ENCODE results near the gene C1QL1.

DNA sequence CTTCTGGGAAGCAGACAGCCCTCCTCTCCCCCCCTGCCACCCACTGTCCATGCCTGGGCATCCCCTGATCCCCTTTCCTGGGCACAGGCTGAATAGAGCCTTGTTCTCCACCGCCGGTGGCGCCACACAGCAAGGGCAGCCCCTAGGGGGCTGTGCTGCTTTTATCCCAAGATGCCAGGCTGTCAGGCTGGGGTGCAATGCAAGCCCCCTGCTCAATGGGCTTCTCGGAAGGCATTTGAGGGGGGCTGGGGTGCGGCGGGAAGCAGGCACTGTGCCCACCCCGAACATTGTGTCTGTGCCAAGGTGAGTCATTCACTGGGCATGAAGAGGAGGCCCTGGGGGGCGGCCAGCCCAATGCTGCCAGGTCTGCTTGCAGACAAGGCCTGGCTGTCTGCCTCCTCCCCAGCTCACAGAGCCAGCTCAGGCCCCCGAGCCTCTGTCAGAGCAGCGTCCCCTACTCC lies 51.3 kb downstream of the C1QL1 start:
- TF ChIP-seq, protein P1, sequence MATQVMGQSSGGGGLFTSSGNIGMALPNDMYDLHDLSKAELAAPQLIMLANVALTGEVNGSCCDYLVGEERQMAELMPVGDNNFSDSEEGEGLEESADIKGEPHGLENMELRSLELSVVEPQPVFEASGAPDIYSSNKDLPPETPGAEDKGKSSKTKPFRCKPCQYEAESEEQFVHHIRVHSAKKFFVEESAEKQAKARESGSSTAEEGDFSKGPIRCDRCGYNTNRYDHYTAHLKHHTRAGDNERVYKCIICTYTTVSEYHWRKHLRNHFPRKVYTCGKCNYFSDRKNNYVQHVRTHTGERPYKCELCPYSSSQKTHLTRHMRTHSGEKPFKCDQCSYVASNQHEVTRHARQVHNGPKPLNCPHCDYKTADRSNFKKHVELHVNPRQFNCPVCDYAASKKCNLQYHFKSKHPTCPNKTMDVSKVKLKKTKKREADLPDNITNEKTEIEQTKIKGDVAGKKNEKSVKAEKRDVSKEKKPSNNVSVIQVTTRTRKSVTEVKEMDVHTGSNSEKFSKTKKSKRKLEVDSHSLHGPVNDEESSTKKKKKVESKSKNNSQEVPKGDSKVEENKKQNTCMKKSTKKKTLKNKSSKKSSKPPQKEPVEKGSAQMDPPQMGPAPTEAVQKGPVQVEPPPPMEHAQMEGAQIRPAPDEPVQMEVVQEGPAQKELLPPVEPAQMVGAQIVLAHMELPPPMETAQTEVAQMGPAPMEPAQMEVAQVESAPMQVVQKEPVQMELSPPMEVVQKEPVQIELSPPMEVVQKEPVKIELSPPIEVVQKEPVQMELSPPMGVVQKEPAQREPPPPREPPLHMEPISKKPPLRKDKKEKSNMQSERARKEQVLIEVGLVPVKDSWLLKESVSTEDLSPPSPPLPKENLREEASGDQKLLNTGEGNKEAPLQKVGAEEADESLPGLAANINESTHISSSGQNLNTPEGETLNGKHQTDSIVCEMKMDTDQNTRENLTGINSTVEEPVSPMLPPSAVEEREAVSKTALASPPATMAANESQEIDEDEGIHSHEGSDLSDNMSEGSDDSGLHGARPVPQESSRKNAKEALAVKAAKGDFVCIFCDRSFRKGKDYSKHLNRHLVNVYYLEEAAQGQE (IDR thresholded peaks at IDR 0.05; ENCODE audit: borderline replicate concordance) = no peak
- TF ChIP-seq POLR2AphosphoS5 (IDR thresholded peaks at IDR 0.05) (no peak), CTCF (IDR thresholded peaks at IDR 0.05; ENCODE audit: poor library complexity, severe bottlenecking) (no peak), EZH2 (IDR thresholded peaks at IDR 0.05; ENCODE audit: borderline replicate concordance, insufficient read depth, low read length, poor library complexity, severe bottlenecking) (no peak), MXI1 (conservative IDR thresholded peaks at IDR 0.05; ENCODE audit: poor library complexity, severe bottlenecking) (no peak), SMC3 (conservative IDR thresholded peaks at IDR 0.05; ENCODE audit: poor library complexity) (no peak), EP300 (conservative IDR thresholded peaks at IDR 0.05; ENCODE audit: poor library complexity, severe bottlenecking) (no peak)

Measured in neural cell (in vitro differentiated cells).